PC-9 (cell line): Measurements from ENCODE around the gene RIPPLY3. TPM values are rescaled to one million over a fixed set of nuclear protein-coding genes. Genes with fewer than 3 reads are reported as not detected.
A peak's percentile ranks its signal among the peaks of the same experiment; 100 is the strongest.

Source experiments
- BruUV-seq: library from RNA; stranded (reverse); fragments of 400-500 nt; replicated peaks from 2 replicates; lab custom pipeline; 2021; lab: Mats Ljungman, UMichigan
- CTCF ChIA-PET: fragments of 300-600 bp; sonication (Branson Sonifier 250); formaldehyde crosslinking; loops from one replicate; lab custom pipeline; 2022; ENCODE audit warnings: antibody characterized with exemption; lab: Charles Lee
- POLR2A ChIA-PET: fragments of 300-600 bp; sonication (Branson Sonifier 250); formaldehyde crosslinking; loops from one replicate; lab custom pipeline; 2022; ENCODE audit warnings: antibody characterized with exemption; ENCODE audit not compliant: unreplicated experiment; lab: Charles Lee
- DNase-seq, 2 experiments: peaks; one replicate each; pipeline versions ENCODE4 v3.0.0 to v3.0.0-alpha.2; 2015 to 2022; ENCODE audit warnings: mixed read lengths in 1 of 2
- H2AFZ ChIP-seq: fragments of 200-600 bp; sonication (generic); 2 replicates; pipeline ENCODE4 v1.8.1; 2017; ENCODE audit warnings: antibody characterized with exemption
- H3F3A ChIP-seq: fragments of 200-600 bp; sonication (generic); 2 replicates; pipeline ENCODE4 v1.8.1; 2017; ENCODE audit warnings: antibody characterized with exemption, mild to moderate bottlenecking, low read depth; ENCODE audit not compliant: insufficient read depth
- H3K27ac ChIP-seq: fragments of 200-600 bp; sonication (generic); 2 replicates; pipeline ENCODE4 v1.6.1; 2016; ENCODE audit warnings: mixed run types
- H3K27me3 ChIP-seq: fragments of 200-600 bp; sonication (generic); 2 replicates; pipeline ENCODE4 v1.6.1; 2016; ENCODE audit warnings: low read depth, mixed run types; ENCODE audit not compliant: insufficient read depth
- H3K36me3 ChIP-seq: fragments of 200-600 bp; sonication (generic); 2 replicates; pipeline ENCODE4 v1.6.1; 2016; ENCODE audit warnings: low read depth, mixed run types
- H3K4me1 ChIP-seq: fragments of 200-600 bp; sonication (generic); replicated peaks from 2 replicates; pipeline ENCODE4 v1.6.1; 2016; ENCODE audit warnings: mixed run types; ENCODE audit not compliant: insufficient read depth
- H3K4me2 ChIP-seq: fragments of 200-600 bp; sonication (generic); 2 replicates; pipeline ENCODE4 v1.6.1; 2017; ENCODE audit warnings: mixed run types
- H3K4me3 ChIP-seq: fragments of 200-600 bp; sonication (generic); 2 replicates; pipeline ENCODE4 v1.6.1; 2016; ENCODE audit warnings: mixed run types
- H3K79me2 ChIP-seq: fragments of 200-600 bp; sonication (generic); 2 replicates; pipeline ENCODE4 v1.6.1; 2017; ENCODE audit warnings: low read depth, mixed run types
- H3K9me2 ChIP-seq: fragments of 200-600 bp; sonication (generic); 2 replicates; pipeline ENCODE4 v1.8.1; 2017; ENCODE audit warnings: mild to moderate bottlenecking; ENCODE audit not compliant: insufficient read depth
- H3K9me3 ChIP-seq: fragments of 200-600 bp; sonication (generic); 2 replicates; pipeline ENCODE4 v1.8.1; 2016; ENCODE audit warnings: low read depth; ENCODE audit not compliant: insufficient read depth
- H4K20me1 ChIP-seq: fragments of 200-600 bp; sonication (generic); 2 replicates; pipeline ENCODE4 v1.8.1; 2017; ENCODE audit not compliant: insufficient read depth
- EZH2 ChIP-seq: fragments of 200-600 bp; sonication (generic); IDR thresholded peaks from 2 replicates; pipeline ENCODE4 v1.8.0; 2017; ENCODE audit warnings: antibody characterized with exemption, low read depth
- intact Hi-C: fragments of 100-400 bp; cut with micrococcal nuclease; formaldehyde crosslinking; loops from one replicate; pipeline ENCODE4 v1.10.0; 2022; ENCODE audit not compliant: unreplicated experiment
- total RNA-seq: library from RNA; stranded (reverse); gene quantifications from 2 replicates; pipeline ENCODE4 v1.2.3, GENCODE V29; 2021
- TF ChIP-seq, protein P1 (sequence below): fragments of 200-600 bp; sonication (generic); conservative IDR thresholded peaks from 2 replicates; pipeline ENCODE4 v1.6.1; 2017; ENCODE audit warnings: mixed run types, antibody characterized with exemption, mild to moderate bottlenecking, moderate library complexity

RIPPLY3 gene
- total RNA-seq, 1 experiment from 2014 or later, result 0.17 TPM

DNA sequence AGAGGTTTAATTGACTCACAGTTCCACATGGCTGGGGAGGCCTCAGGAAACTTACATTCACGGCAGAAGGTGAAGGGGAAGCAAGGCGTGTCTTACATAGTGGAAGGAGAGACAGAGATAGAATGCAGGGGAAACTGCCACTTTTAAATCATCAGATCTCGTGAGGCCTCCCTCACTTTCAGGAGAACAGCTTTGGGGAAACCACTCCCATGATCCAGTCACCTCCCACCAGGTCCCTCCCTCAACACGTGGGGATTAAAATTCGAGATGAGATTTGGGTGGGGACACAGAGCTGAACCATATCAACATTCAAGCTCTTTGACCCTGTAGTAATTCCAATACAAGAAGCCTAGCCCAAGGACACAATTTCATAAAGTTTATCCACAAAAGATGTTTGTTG lies 52.7 kb downstream of the RIPPLY3 start:
- ChIA-PET CTCF (no interaction called here), POLR2A (no interaction called here)
- Histone ChIP-seq H3K4me2 (no peak overlapping the region), H3K27me3 (no peaks in the 10 kb centered on the region), H3K9me3 (no peaks in the 10 kb centered on the region), H2AFZ (no peak overlapping the region), H4K20me1 (no peaks in the 10 kb centered on the region), H3K27ac (no peak overlapping the region), H3K9me2 (no peaks in the 10 kb centered on the region), H3K79me2 (no peaks in the 10 kb centered on the region), H3K4me1 (peaks cover 7% of the 10 kb centered on the region), H3K36me3 (no peaks in the 10 kb centered on the region), H3K4me3 (no peak overlapping the region), H3F3A (peaks cover 7% of the 10 kb centered on the region; the same call in 1 of the 2 replicates)
- TF ChIP-seq EZH2, result no peak
- TF ChIP-seq, protein P1, sequence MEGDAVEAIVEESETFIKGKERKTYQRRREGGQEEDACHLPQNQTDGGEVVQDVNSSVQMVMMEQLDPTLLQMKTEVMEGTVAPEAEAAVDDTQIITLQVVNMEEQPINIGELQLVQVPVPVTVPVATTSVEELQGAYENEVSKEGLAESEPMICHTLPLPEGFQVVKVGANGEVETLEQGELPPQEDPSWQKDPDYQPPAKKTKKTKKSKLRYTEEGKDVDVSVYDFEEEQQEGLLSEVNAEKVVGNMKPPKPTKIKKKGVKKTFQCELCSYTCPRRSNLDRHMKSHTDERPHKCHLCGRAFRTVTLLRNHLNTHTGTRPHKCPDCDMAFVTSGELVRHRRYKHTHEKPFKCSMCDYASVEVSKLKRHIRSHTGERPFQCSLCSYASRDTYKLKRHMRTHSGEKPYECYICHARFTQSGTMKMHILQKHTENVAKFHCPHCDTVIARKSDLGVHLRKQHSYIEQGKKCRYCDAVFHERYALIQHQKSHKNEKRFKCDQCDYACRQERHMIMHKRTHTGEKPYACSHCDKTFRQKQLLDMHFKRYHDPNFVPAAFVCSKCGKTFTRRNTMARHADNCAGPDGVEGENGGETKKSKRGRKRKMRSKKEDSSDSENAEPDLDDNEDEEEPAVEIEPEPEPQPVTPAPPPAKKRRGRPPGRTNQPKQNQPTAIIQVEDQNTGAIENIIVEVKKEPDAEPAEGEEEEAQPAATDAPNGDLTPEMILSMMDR, result no peak
- intact Hi-C loops, result no loop called here
- BruUV-seq, result no TSS peak
- DNase-seq, result no peak

DNA sequence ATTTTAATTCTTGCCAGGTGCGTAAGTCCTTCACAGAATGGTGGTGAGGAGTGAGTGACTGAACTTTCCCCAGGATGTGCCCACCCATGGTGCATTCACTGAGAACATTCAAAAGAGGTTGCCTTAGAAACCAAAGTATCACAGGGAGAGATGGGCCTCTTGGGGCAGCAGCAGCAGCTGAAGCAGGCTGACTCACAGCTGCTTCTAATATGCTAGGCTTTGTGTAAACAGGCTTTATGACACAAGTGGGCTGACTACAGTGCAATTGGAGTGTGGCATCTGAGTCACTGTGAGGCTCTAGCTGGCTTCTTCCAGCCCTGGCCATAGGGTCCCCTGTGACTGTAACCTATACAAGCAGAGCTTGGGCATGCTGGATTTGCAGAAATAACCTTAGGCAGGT lies 53.8 kb downstream of the RIPPLY3 start:
- no peak overlapping the region for H3K4me2 ChIP-seq
- H3K9me3 ChIP-seq, result no peaks in the 10 kb centered on the region
- peak overlapping the region; percentile 40 for H3K27ac ChIP-seq
- intact Hi-C loops, result no loop called here
- H3F3A ChIP-seq, result peaks cover 7% of the 10 kb centered on the region; the same call in 1 of the 2 replicates
- no peaks in the 10 kb centered on the region for H4K20me1 ChIP-seq
- H3K4me3 ChIP-seq, result no peak overlapping the region
- TF ChIP-seq, protein P1, result no peak
- no peak for TF ChIP-seq EZH2
- no peaks in the 10 kb centered on the region for H3K79me2 ChIP-seq
- no peak overlapping the region for H2AFZ ChIP-seq
- H3K4me1 ChIP-seq, result peaks cover 7% of the 10 kb centered on the region
- POLR2A ChIA-PET, result interaction anchor here (0.5 kb wide), 1 partner anchor 321 kb away, joined by 6 read pairs; no protein-coding TSS in a partner anchor
- CTCF ChIA-PET, result no interaction called here
- no TSS peak for BruUV-seq
- H3K27me3 ChIP-seq, result no peaks in the 10 kb centered on the region
- peak; percentile 35 to 84 for DNase-seq
- H3K9me2 ChIP-seq, result no peaks in the 10 kb centered on the region
- H3K36me3 ChIP-seq, result no peaks in the 10 kb centered on the region; the same call in 1 of the 2 replicates

DNA sequence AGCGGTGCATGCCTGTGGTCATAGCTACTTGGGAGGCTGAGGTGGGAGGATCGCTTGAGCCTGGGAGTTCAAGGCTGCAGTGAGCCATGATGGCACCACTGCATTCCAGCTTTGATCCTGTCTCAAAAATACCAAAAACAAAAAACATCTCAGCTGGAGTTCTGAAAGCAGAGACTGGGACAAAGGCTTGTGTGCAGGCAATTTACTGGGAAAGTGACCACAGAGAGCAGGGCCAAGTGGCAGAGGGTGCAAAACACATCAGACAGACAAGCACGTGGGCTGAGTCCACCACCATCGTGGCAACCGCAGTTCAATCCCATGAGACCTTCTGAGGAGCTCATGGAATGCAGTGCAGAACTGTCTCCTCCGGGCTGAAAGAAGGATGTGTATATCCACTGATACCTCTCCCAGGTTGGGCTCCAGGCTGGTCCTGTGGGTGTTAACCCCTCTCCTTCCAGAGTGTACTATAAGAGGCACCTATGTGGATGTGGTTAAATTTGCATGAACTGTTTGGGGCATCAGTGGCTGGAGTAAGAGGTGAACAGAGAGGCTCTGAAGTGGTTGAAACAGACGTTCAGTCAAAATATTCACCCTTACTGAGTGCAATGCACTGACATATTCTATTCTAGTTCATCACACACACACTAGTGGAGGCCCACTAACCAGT lies 55.6 kb downstream of the RIPPLY3 start:
- ChIA-PET CTCF (no interaction called here), POLR2A (interaction anchor here (0.6 kb wide), 1 partner anchor 9 kb away, joined by 5 read pairs; no protein-coding TSS in a partner anchor)
- H3K4me2 ChIP-seq, result no peak overlapping the region

More for the DNA sequence above, 55.6 kb downstream of the RIPPLY3 start:
- Histone ChIP-seq H3K4me1 (peaks cover 7% of the 10 kb centered on the region), H3K79me2 (no peaks in the 10 kb centered on the region), H3K27ac (no peak overlapping the region), H3F3A (peaks cover 7% of the 10 kb centered on the region; the same call in 1 of the 2 replicates), H3K4me3 (no peak overlapping the region), H3K9me3 (no peaks in the 10 kb centered on the region), H3K36me3 (no peaks in the 10 kb centered on the region; the same call in 1 of the 2 replicates), H3K27me3 (no peaks in the 10 kb centered on the region), H4K20me1 (no peaks in the 10 kb centered on the region), H2AFZ (no peak overlapping the region), H3K9me2 (no peaks in the 10 kb centered on the region)
- intact Hi-C loops, result no loop called here
- BruUV-seq, result no TSS peak
- no peak for DNase-seq
- TF ChIP-seq, protein P1, result no peak
- TF ChIP-seq EZH2, result no peak
